ENCODE measurements around the gene STAP2.
A peak's percentile ranks its signal among the peaks of the same experiment; 100 is the strongest.

Gene STAP2

DNA sequence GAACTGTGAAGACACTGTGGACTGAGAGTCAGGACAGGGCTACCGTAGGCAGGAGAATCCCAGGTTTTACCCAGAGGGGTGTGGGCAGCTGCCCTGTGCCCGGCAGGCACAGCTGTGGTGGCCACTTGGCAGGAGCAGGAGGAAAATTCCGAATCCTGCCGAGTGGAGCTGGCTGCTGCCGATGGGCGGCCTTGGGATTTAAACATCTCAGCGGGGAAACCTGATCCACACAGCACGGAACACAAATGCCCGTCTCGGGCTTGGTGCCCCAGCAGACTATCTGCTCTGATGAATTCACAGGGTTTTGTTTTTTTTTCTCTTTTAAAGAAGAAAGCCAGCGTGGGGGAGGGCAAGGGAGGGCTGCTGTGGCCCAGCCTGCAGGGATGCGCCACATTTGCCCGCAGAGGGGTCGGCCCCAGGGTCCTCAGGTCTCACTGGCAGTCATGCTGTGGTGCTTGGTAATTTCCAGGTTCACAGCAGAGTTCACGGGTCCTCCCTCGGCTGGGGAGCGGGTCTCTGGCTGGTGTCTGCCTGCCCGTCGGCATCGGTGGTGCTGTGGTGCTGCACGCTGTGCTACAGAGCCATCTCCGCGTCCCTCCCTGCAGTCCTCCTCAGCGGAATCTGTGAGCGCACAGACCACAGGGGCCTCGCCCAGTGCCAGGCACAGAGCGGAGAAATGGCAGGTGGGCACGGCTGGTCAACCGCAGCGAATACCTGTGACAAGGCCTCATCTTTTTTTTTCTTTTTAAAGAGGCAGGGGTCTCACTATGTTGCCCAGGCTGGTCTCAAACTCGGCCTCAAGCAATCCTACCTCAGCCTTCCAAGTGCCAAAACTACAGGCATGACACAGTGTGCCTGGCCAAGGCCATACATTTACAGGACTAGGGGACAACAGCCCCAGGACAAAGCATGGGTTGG is 32.9 kb upstream of the STAP2 start:
- no peak for DNase-seq (ENCODE audit: low read depth in 2 of 2)

DNA sequence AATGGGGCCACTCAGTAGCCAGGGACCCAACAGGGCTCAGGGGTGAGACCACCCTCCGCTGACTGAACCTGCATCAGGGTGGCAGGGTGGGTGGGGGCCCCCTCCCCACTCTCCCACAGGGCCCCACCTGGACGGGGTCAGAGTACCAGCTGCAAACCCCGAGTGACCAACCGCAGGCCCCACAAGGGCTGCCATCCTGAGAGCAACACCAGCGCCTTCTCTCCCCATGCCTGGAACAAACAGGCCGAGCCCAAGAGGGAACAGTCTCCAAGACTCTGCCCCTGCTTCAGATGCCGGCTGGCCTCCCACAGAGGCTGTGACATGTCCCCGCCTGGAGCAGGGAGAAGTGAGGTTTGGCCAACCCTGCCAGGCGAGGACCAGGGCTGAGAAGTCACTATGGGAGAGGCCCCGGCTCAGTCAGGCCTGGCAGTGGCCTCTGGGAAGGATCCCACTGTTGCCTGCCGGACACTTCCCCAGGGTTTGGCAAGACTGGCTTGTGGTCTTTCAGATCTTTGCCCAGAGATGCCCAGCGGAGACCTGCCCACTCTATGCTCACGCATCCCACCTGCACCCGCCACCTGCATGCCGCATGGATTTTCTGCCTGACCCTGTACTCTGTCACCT is 31.9 kb upstream of the STAP2 start:
- no peak for DNase-seq (ENCODE audit: low read depth in 2 of 2)

DNA sequence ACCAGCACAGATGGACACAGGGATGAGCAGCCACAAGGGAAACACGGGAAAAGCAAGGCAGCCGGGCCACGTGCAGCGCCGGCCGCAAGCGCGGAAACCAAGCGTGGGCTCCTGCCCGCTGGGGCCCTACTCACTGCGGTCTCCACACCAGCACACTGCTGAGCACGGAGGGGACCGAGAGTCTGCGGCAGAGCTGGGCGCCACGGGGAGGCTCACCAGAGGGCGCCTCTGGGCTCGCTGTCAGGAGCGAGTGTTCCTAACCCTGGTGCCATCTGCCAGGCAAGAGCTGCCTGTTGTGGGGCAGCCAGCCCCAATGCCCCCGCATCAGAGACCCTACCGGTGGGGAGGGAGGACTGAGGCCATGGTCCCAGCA is 31.2 kb upstream of the STAP2 start:
- DNase-seq (ENCODE audit: low read depth in 2 of 2), result peak; percentile 48 to 52

DNA sequence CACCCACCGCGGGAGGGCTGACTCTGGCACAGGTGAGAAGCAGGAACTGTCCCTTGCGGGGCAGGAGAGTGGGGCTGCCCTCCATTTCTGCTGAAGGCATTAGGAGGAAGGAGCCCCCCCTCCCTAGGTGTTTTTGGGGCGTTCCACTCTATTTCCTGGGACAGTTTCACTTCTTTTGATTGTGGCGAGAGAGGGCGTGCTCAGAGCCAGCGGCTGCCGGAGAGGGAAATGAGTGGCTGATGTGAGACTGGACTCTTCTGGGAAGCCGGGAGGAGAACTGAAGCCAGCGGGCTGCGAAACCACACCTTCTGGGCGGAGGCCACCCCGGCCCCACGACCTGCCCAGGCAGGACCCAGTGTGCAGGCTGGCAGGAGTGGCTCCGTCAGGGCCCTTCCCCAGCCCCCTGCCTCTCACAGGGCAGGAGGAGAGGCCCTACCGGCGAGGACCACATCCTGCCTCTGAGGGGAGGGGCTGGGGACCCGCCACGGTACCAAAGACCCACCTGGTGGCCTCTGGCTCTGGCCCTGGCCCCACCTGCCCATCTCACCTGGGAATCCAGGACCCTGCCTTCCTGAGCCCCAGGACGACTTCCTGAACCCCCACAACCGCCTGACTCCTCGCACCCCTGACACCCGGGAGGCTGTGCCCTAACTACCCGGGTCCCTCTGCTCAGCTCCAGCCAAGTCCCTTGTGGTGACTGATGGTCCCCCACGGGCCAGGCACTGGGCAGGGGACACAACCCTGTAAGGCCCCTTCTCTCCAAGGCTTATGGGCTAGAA is 30.7 kb upstream of the STAP2 start:
- DNase-seq (ENCODE audit: low read depth in 2 of 2), result peak; percentile 22

DNA sequence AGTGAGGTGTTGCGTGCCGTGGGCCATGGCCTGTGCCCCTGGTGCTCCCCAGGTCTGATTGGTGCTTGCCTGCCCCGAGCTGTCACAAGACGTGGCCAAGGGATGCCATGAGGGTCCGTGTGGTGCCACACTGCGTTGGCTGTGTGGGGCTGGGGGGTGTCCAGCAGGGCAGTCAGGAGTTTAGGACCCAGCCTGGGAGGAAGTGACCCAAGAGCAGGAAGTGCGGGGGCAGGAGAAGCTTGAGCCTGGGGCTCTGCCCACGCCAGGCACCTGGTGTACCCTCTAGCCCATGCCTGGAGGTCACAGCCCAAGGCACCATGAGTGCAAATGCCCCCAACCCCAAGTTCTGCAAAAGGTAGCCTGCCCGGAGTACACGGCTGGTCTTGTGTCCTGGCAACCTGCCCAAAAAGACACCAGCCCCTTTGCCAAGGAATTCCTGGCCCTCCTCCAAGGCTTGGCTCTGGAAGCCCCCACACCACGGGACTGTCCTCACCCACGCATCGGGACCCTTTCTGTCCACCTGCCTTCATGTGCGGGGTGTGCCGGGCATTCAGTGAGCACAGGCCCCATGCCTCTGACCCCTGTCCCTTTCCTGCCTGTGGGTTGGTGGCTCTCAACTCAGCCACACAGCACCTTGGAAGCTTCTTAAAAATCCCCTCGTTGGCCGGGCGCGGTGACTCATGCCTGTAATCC is 29.6 kb upstream of the STAP2 start:
- DNase-seq (ENCODE audit: low read depth in 2 of 2), result no peak

DNA sequence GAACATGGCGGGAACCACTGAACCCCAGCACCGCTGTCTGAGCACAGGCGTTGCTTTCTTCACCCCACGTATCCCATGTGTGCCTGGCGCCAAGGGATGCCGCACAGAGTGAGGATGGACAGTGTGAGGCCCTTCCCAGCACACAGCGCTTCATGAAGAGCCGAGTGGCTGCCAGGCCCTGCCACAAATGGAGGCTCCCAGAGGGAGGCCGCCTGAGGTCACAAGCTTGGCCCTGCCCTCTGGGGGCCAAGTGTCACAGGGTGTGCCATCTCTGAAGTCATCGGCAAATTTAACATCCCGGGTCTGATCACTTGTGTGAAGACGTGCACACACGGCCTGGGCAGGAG is 29.1 kb upstream of the STAP2 start:
- no peak for DNase-seq (ENCODE audit: low read depth in 2 of 2)

DNA sequence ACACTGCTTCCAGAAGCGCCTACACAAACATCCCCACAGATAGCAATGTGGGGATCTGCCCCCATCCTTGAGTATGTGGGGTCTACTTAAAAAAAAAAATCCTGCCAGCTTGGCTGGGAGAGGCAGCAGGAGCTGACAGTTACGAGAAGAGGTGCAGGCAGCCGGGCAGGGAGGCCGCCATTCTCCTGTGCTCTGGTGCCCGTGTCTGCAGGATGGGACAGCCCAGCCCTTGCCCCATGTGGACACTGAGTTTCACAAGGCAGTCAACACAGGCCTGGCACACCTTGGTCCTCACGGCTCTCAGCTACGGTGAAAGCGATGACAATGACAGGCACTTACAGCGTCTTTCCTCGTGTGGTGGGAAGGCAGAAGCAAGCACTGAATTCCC is 28.7 kb upstream of the STAP2 start:
- no peak for DNase-seq (ENCODE audit: low read depth in 2 of 2)

DNA sequence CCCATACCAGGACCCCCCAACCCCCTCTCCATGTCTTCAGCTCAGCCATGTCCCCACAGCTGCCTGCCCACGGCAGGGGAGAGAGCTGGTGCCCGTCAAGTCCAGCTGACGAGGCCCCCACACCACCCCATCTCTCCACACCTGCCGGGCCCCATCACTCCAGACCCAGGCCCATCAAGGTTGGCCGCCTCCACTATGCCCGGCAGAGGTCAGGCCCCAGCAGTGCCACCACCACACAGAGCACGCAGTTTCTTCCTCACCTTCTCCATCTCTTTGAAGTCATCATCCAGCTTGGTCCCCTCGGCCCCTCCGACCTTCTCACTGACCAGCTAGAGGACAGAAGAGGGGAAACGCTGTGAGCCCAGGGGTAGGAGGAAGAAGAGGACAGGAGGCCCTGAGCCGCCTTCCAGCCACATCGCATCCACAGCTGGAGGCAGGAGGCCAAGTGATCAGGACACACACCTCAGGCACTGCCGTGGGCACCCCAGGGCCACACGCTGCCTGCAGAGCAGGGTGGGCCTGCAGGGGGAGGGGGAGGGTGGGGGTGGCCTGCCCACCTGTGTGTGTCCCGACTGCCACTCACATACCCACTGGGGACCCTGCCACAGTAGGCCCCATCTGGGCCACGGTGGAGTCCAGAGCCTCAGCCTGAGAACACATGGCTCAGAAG is 28.2 kb upstream of the STAP2 start:
- no peak for DNase-seq (ENCODE audit: low read depth in 2 of 2)

DNA sequence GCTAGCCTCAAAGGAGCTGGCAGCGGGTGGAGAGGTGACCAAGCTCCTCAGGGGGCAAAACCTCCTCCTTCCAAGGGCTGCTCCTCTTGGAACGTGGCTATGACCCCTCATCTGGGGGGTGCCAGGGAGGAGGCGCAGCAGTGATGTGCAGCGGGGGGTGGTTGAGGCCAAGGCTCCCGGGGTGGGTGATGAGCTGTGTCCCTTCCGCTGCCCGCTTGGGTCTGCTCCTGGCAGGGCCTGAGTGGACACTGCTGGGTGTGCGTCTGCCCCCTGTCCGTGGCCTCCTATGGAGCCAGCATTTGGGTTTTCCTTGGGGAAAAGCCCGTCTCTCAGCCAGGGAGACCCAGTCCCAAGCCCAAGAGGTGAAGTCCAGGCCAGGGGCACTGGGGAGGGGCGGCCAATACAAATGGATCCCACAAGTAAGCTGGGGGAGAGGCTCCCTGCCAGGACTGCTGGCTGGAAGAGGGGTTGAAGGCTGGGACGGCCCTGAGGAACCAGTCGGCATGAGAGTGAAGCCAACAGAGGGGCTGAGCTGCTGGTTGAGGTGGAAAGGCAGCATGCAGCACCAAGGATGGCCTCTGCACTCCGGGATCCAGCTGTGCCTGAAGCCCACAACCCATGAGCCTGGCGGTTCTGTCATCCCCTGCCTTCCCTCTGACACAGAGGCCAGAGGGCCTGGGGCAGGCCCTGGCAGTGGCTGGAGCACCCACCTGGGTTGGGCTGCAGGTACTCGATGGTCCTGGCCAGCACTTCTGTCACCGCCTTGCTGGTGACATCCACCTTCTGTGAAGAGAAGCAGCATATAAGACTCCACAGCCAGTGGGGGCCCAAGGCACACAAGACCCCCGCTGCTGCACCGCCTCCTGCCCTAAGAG is 27.4 kb upstream of the STAP2 start:
- no peak for DNase-seq (ENCODE audit: low read depth in 2 of 2)

DNA sequence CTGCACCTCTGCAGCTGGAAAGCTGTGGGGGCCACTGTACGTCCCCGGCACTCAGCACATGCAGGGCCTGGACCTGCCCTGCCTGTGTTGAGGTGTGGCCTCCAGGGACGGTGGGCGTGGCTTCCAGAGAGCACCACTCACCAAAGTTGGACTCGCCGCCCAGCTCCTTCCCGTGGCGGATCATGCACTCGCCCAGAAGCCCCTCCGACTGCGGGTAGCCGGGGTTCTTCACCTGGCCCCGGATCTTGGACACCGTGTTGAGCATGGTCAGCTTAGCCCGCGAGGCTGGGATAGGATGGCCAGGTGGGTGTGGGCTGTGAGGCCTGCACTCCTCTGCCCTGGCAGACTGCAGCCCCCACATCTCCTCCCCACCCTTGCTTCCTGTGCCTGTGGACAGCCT is 26.7 kb upstream of the STAP2 start:
- DNase-seq (ENCODE audit: low read depth in 2 of 2), result no peak

DNA sequence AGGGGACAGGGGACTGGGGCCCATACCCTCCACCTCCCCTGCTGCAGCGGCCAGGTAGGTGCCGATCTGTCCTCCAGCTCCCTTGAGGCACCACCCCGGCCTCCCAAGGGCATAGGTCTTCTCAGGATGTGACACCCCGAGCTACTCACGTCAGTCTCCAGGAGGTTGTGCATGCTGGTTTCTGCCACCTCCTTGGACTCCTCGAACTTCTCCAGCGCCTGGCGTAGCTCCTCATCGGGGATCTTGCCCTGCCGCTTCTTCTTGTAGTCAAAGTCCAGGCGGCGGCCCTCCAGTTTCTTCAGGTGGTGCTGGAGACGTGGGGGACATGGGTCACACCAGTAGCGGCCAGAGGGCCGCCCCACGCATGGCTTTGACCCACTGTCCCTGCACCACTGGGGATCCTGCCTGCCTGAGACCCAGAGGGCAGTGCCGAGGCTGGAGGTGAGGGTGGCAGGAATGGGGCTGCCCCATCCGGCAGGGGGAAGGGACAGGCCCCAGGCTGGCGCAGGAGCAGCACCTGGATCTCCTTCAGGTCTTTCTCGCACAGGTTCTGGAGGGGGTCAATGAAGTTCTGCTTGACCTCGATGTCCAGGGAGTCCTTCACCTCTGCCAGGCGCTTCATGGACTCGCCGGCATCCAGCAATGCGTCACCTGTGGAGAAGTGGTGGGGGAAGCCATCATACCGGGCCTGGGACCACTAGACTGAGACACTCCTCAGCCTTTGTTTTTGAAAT is 25.1 kb upstream of the STAP2 start:
- no peak for DNase-seq (ENCODE audit: low read depth in 2 of 2)

DNA sequence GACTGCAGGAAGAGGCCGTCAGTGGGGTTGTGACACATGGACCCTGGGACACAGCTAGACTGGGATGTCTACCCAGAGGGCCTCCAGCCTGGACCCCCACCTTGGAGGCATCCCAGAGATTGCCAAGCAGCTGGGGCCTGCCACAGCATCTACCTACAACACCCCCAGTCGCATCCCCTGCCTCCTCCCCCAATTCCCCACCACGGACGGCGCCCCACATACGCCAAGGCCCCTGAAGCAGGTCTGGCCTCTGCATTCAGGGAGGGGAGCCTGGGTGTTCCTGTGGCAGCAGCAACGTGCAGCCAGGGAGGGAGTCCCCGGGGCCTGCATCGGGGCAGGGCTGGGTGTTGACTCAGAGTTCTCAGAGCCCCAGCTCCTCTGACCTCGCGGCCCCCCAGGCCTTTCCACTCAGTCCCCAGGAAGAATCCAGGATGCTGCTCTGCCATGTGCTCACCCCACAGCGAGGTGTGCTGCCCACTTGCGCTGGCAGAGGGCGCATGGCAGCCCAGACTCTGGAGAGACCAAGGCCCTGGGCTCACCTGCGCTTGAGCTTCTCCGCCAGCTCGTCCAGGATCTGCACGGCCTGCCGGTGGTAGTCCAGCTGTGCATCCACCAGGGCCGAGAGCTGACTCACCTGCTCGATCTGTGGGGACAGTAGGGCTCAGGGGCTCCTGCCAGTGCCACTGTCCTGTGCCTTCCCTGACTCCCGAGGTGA is 24.4 kb upstream of the STAP2 start:
- no peak for DNase-seq (ENCODE audit: low read depth in 2 of 2)

DNA sequence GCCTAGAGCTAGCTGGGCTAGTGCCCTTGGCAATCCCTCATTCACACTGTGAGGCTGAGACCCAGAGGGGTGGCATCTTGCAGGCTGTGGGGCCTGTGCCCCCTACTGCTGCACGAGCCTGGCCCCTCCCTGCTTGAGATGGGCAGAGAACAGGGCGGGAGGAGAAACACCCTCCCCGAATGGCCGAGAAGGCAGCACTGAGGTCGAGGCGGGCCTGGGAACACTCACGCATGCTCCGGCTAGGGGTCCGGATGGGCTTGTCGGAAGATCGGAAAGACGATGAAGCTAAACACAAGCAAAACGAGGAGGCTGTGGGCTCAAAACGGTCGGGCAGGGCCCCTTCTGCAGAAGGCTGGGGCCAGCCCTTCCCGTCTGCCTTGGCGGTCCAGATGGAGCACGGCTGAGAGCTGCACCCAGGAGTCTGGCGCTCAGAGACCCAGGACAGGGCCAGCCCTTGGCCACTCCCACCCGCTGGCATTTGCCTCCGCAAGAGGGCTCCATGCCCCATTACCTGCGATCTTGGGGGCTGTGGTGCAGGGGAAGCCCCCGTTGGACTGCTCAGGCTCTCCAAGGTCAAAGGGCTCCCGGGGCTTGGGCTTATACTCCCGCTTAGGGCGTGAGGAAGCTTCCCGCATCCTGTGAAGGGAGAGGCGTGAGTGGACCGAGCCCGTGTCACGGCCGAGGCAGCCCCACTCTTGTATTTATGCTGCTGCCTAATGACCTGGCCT is 23.6 kb upstream of the STAP2 start:
- no peak for DNase-seq (ENCODE audit: low read depth in 2 of 2)

DNA sequence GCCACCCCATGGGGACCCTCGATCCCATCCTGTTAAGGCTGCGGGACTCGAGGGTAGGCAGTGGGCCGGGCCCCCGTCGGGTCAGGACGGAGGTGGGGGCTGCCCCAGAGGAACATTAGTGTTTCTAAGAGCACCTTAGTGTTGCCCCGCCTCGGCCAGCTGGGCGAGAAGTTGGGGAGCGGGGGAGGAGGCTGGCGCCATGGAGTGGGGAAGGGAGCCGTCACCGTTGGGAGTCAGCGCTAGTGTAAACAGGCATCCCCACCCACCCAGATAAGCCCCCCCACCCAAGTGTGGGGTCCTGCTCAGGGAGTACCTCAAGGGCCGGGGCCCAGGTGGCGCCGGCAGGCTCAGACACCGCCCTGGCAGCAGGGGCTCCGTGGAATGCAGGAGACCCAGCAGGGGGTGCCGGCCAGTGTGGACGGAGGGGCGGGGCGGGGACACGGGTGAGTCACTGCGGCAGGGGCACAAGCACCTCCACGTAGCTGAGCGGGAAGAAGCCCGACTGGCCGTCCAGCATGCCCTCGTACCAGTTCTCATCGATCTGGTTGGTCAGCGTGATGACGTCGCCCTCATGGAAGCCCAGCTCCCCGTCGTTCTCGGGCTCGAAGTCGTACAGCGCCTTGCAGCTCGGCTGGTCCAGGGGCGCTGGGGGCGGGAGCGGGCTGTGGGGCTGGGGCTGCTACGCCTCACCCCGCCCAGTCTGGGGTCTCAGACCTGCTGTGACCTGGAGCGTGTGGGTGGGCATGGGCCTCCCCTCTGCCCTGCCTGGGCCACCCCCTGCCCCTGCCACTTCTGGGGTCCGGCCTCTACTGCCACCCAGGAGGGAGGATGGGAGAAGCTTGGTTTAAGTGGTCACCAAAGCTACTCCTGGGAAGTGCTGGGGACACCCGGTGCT is 22.8 kb upstream of the STAP2 start:
- no peak for DNase-seq (ENCODE audit: low read depth in 2 of 2)

DNA sequence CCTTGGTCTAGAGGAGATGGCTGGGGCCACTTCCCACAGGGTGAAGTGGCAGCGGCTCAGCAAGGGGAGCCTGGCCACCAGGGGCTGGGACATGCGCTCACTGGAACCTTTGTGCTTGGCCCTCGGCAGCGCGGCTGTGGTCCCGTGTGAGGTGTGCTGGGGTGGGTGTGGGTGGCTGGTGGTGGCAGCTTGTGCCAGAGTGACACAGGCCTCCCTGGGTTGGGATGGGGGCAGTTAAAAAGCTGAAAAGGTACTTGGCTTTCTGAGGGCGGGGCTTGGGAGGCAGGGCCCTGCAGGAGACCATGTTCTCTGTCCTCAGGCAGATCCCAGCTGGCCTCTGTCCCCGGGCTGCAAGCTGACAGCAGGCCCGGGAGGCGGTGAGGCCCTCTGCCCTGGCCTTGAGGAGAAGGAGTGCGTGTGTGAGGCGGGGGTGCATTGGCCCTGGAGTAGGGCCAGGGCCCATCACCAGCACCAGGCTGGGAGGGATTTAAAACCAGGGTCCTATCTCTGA is 22.1 kb upstream of the STAP2 start:
- DNase-seq (ENCODE audit: low read depth in 2 of 2), result no peak

DNA sequence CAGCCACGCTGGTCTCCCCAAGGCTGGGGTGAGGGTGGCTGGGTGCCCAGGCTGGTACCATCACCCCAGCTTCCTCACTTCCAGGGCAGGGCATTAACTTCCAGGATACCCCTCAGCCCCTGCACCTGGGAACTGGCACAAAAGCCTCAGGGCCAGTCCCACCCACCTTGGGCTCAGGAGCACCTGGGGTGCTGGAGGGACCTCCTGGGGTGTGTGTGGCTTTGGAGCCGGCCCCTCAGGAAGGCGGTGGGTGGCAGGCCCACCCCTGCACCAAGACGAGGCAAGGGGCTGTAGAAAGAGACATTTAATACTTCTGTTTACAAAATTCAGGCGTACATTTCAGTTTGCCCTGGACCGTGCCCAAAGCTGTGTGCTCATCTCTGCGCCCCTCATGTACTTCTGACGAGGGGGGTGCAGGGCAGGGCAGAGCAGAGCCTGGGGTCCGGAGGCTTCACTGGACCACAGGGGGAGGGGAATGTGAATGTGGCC is 21.5 kb upstream of the STAP2 start:
- DNase-seq (ENCODE audit: low read depth in 2 of 2), result no peak

DNA sequence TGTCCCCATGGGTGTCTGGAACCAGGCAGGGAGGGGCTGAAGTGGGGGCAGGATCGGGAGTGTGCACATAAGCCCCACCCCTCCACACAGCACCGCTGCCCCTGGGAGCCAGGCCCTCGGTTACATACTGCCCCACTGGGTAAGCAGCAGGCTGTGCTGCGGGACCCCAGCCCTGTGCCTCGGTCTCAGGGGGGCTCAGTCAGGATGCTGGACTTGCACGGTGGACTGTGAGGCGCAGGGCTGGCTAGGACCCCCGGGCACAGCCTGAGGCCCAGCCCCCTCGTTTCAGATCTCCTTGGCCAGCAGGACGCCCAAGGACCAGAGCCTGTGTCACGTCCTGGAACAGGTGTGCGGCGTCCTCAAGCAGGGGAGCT is 21.0 kb upstream of the STAP2 start:
- DNase-seq (ENCODE audit: low read depth in 2 of 2), result no peak

All from stimulated activated CD4-positive, alpha-beta T cell treated with anti-CD3 and anti-CD28 coated beads, Interleukin-1b, Interleukin-23, amount 100 ng/mL, for 1 hour (primary cell).